Head of caudate nucleus (tissue), 42 donors: ENCODE data around the gene CEP170.
"Not testable (repeated sequence)": the region's sequence is repeated elsewhere in the genome, so short reads cannot be mapped to it uniquely, and the experiment has no call there.

ENCODE experiments used
- DNase-seq, 42 donors: peaks; one replicate each; pipeline versions ENCODE4 v3.0.0 to v3.0.0-alpha.2; 2020 to 2021; ENCODE audit warnings: mixed read lengths in 7 of 42
- intact Hi-C: fragments of 100-400 bp; cut with DNase I; formaldehyde crosslinking; loops from one replicate; pipeline ENCODE4 v1.15.0; 2022

The CEP170 gene

DNA sequence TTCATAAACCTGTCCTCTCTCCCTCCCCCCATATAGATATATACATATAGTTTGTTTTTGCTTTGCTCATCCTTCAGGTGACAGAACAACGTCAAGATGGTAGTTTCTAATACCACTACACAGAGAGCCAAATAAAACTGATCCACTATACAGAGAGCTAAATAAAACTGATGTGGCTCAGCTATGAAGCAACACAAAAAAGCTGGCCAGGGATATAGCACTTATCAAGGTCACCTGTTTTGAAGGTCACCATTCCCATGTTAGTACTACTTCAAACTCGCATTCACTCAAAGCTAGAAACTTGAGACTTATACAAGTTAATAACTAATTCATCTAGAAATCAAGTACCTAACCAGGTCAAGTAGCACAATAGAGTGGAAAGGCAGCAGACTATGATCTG lies 61.8 kb downstream of the CEP170 start:
- intact Hi-C loops, DNase-seq: not testable (repeated sequence)

DNA sequence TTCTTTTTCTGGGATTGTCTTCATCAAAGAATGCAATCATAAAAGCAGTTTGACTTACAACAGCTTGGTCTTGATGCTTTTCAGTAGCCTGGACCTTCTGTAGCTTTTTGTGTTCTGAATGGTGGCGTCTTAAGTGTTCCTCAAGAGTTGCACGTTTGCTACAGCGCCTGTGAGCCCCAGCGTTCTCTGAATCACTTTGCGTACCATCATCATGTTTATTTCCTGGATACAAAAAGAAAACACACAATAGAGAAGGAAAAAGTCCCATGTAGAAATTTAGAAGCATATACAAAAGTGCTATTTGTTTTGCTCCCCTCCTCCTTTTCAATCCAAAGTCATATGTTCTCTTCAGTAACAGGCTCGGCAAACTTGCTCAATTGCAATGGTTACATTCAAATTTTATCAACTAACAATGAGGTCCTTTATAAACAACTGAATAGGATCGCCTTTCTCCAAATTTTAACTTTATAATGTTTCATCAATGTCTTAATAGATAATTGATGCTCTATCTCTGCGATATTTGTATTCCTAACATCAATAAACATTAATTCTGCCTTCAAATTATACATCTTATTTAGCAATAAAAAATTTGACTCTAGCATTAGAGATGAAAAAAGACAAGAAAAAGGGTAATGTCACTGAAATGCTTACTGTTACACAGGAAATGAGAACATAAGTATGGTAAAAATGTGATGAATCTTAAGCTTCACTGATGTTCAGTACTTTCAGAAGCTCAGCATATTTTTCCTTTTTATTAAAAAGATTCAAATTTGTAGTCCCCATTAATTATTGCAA lies 68.7 kb downstream of the CEP170 start:
- DNase-seq = peak in 3 of 42 donors; percentile 13 to 17 (median 15)
- intact Hi-C loops = not testable (repeated sequence)

DNA sequence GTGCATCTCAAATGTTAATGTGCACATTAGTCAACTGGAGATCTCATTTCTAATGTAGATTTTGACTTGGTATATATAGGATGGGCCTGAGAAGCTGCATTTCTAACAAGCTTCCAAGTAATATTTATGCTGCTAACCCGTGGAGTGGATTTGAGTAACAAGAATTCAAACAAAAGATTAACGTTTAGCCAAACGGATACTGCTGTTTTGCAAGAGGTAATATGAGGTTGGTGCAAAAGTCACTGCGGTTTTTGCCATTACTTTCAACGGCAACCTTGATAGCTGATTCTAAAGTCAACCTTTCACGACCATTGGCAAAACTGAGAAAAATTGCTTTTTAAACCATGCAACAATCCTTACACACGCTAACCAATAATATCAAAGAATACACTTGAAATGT lies 70.3 kb downstream of the CEP170 start:
- intact Hi-C loops, DNase-seq: not testable (repeated sequence)

DNA sequence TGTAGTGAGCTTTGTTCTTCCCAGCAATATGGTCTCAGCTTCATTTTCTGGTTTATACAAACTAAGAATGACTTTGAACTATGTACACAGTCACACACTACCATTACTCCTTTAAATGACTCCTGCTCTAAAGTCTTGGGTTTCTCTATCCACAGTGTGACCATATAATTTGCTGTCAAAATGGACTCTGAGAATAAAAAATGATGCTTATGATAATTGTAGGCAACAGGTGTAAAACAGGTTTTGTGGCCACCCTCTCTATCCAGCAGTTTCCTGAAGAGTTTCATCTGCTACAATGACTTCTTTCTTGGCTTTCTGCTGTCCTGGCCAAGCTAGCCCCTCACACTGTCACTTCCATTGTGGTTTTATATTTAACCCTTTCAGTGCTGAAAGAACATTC lies 71.4 kb downstream of the CEP170 start:
- intact Hi-C loops, DNase-seq: not testable (repeated sequence)

GRCh38 chr1:243183176-243183575 lies 71.9 kb downstream of the CEP170 start:
- DNase-seq, intact Hi-C loops: not testable (repeated sequence)

- intact Hi-C loops = no loop called here
- no peak for DNase-seq
Measured at GRCh38 chr1:243179720-243180119, 75.4 kb downstream of the CEP170 start.

DNA sequence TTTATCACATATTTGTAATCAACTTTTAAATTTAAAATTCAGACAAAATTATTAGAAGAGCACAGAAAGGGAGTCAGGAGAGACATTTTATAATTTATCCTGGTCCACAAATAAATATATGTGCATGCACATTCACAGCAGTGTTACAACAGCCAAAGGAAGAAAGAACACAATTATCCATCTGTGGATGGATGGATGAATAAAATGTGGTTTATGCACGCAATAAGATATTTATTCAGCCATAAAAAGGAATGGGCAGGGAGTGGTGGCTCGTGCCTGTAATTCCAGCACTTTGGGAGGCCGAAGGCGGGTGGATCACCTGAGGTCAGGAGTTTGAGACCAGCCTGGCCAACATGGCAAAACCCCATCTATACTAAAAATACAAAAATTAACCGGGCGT lies 77.3 kb downstream of the CEP170 start:
- DNase-seq, intact Hi-C loops: not testable (repeated sequence)

GRCh38 chr1:243173758-243174369 lies 81.2 kb downstream of the CEP170 start:
- intact Hi-C loops, DNase-seq: not testable (repeated sequence)

DNA sequence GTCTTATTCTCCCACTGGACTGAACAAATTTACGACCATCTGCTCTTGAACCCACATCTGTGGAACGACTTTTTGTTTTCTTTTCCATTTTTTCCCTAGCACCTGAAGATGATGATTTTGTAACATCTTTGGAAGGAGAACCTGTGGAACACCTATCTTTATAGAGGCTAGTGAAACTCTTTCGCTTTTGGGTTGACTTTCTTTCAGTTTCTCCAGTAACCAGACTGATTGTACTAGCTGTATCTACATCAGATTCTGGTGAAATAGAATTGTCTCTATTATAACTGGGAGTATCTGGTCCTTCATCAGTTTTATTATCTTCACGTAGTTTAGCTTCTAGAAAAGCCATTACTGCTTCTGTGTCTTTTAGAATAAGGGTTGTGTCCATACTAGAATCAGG lies 90.2 kb downstream of the CEP170 start:
- DNase-seq, intact Hi-C loops: not testable (repeated sequence)

DNA sequence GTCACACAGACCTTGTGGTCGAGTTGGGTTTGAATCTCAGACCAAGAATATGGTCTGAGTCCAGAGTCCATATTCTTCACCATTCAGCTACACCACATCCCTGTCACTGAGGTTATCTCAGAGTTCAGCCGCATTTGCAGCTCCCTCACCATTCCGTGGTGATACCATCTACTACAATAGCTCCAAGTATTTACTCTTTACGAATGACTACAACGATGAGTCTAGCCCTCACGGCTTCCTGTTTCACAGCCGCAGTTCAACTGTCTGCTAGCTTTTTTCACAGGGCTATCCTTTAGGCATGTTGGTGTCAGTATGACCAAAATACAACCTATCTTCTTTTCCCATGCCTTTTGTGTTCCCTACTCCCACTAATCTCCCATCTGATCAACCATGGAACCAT lies 104.2 kb downstream of the CEP170 start:
- intact Hi-C loops, DNase-seq: not testable (repeated sequence)

DNA sequence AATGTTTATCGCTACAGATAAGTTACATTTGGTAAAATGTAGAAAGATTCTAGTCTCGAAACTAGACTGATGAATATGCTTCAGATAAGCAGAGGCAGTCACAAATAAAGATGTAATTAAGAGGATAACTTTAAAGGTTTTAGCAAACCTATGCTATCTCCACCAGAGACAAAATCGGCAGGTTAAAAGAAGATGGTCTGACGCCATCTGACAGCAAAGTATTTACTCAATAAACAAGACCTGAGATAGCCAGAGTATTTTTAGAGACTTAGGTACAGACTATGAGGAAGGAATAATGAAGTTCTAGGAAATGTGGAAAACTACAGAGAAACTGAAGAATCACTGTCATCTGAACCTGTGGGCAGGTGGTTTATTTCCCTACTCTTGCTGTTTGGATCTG lies 106.0 kb downstream of the CEP170 start:
- intact Hi-C loops, DNase-seq: not testable (repeated sequence)

GRCh38 chr1:243147351-243147750 lies 107.7 kb downstream of the CEP170 start:
- intact Hi-C loops, DNase-seq: not testable (repeated sequence)

- DNase-seq, intact Hi-C loops: not testable (repeated sequence)
Measured at GRCh38 chr1:243140498-243140897, 114.6 kb downstream of the CEP170 start.

DNA sequence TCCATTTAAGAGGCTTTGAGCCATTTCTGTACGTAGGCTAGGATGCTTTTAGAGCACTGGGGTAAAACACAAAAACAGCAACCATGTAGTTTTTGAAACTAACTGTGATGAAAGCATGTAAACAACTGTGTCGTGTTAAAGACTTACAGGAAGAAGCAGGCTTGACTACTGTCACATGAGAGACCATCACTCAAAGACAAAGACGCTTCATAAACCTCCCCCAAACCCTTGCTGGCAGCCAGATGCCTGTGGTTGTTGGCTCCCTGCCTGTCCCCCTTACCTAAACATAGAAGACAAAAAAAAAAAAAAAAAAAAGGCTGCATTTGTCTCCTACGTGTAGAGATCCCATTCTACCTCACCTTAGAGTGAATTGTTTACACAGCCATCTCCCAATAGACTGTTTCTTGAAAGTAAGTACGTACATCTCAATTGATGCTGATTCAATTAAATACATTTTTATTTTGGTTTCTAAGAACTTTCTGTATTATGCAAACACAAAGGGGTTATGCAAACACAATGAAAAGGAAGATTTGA lies 132.1 kb downstream of the CEP170 start:
- DNase-seq, intact Hi-C loops: not testable (repeated sequence)

DNA sequence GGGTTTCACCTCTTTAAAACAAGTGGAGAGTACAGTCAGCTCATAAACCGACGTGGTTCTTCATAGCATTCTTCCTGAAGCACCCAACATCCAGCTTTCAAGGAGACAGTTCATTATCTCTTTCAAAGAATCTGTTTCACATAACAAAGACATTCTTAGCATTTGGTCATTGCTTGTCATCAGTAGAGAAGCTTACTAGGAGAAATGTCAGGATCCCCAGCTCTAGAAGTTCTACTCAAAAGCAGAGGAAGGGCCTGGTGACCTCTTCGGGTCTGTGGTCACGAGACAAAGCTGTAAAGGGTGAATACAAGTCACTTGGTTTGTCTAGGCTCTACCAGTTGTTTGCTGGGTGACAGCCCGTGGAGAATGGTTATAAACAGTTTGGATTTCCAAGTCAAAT lies 133.1 kb downstream of the CEP170 start:
- DNase-seq, intact Hi-C loops: not testable (repeated sequence)

GRCh38 chr1:243118601-243119322 lies 136.3 kb downstream of the CEP170 start:
- DNase-seq, intact Hi-C loops: not testable (repeated sequence)

GRCh38 chr1:243116187-243116586 lies 138.9 kb downstream of the CEP170 start:
- DNase-seq, intact Hi-C loops: not testable (repeated sequence)

GRCh38 chr1:243114769-243115168 lies 140.3 kb downstream of the CEP170 start:
- intact Hi-C loops, DNase-seq: not testable (repeated sequence)

DNA sequence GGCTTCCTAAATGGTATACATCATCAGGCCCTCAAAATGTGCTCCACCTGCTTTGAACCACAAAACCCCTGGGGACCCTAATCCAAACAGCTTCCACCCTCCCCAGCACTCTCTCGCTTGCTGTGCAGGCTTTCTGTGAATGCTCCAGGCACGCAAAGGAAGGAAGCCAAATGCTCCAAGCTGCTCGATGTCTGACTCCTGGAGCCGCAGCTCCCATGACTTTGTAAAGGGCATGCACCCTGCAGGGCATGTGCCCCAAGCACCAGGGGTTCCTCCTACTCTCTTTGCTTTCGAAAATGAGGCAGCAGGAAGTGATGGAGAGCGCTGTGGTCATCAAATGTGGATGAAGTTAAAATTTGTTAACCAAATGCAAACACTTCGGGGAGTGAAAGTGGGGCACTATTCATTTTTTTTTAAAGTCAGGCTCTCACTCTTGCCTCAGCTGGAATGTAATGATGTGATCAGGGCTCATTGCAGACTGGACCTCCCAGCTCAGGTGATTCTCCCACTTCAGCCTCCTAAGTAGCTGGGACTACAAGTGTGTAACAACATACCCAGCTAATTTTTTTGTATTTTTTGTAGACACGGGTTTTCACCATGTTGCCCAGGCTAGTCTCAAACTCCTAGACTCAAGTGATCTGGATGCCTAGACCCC lies 140.9 kb downstream of the CEP170 start:
- intact Hi-C loops, DNase-seq: not testable (repeated sequence)
